ENCODE results near the gene TMEM25.

Gene TMEM25

GRCh38 chr11:118511601-118512000 lies 19.4 kb upstream of the TMEM25 start:
- TF ChIP-seq CTCF (IDR thresholded peaks at IDR 0.05; ENCODE audit: low read depth, low read length) (no peak), EZH2phosphoT487 (IDR thresholded peaks at IDR 0.05; ENCODE audit: low read depth) (no peak)
- H3K36me3 ChIP-seq (replicated peaks; ENCODE audit: low read depth, low read length), result peaks cover 64% of the 10 kb centered on the region

DNA sequence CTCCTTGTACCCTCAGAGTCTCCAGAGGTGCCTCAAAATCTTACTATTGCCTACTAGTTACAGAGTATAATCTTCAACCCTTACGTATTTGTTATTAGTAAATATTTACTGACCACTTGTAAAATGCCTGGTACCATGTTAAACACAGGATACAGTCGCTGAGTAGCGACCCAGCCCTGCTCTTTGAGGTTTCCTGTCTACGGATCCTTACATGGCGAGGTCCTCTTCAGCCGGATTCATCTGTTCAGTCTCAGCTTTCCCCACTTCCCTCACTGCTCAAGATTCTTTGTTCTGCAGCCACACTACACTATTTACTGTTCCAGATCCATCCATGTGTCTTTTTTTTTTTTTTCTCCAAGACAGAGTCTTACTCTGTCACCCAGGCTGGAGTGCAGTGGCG lies 16.9 kb upstream of the TMEM25 start:
- Histone ChIP-seq H3K79me2 (ENCODE audit: low read length) (no peaks in the 10 kb centered on the region), H3K27ac (ENCODE audit: low read length) (no peak overlapping the region), H3K4me3 (ENCODE audit: low read length) (no peak overlapping the region), H3K9ac (ENCODE audit: low read length) (no peak overlapping the region), H3K9me3 (ENCODE audit: insufficient read depth, low read length) (no peaks in the 10 kb centered on the region), H3K27me3 (ENCODE audit: low read depth, low read length) (no peaks in the 10 kb centered on the region), H3K4me2 (ENCODE audit: low read length) (no peak overlapping the region), H3K36me3 (replicated peaks; ENCODE audit: low read depth, low read length) (peaks cover 55% of the 10 kb centered on the region), H3K4me1 (ENCODE audit: low read length) (no peaks in the 10 kb centered on the region), H2AFZ (ENCODE audit: low read depth, low read length) (no peak overlapping the region), H4K20me1 (ENCODE audit: insufficient read depth, low read length) (no peaks in the 10 kb centered on the region)
- no peak for TF ChIP-seq EZH2phosphoT487 (IDR thresholded peaks at IDR 0.05; ENCODE audit: low read depth)
- no peak for TF ChIP-seq CTCF (IDR thresholded peaks at IDR 0.05; ENCODE audit: low read depth, low read length)

More at GRCh38 chr11:118511601-118512000, 19.4 kb upstream of the TMEM25 start:
- no peaks in the 10 kb centered on the region for H3K79me2 ChIP-seq (ENCODE audit: low read length)
- H3K9me3 ChIP-seq (ENCODE audit: insufficient read depth, low read length), result no peaks in the 10 kb centered on the region
- 0 out of 2 replicates have a peak, but pooled peaks cover under 1% of the 10 kb centered on the region for H4K20me1 ChIP-seq (ENCODE audit: insufficient read depth, low read length)
- H3K9ac ChIP-seq (ENCODE audit: low read length), result no peak overlapping the region
- H2AFZ ChIP-seq (ENCODE audit: low read depth, low read length), result no peak overlapping the region
- H3K27me3 ChIP-seq (ENCODE audit: low read depth, low read length), result no peaks in the 10 kb centered on the region
- no peak overlapping the region for H3K4me2 ChIP-seq (ENCODE audit: low read length)
- H3K27ac ChIP-seq (ENCODE audit: low read length), result no peak overlapping the region
- H3K4me3 ChIP-seq (ENCODE audit: low read length), result no peak overlapping the region
- H3K4me1 ChIP-seq (ENCODE audit: low read length), result peaks cover 2% of the 10 kb centered on the region

DNA sequence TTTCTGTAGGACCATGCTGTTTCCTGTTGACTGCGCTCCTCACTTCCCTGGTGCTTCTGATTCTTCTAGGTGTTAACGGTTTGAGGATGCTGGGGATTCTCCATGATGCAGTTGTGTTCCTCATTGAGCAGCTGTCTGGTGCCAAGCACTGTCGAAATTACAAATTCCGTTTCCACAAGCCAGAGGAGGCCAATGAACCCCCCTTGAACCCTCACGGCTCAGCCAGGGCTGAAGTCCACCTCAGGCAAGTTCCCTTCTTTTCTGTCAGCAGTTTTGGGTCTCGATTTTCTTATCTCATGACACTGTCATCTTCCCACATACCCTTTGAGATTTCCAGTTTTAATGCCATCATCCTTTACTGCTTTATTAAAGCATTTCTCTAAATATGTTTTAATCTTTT lies 11.4 kb upstream of the TMEM25 start:
- no peak overlapping the region for H3K4me3 ChIP-seq (ENCODE audit: low read length)
- H3K27me3 ChIP-seq (ENCODE audit: low read depth, low read length), result no peaks in the 10 kb centered on the region
- no peak for TF ChIP-seq CTCF (IDR thresholded peaks at IDR 0.05; ENCODE audit: low read depth, low read length)
- TF ChIP-seq EZH2phosphoT487 (IDR thresholded peaks at IDR 0.05; ENCODE audit: low read depth), result no peak
- no peak overlapping the region for H3K4me2 ChIP-seq (ENCODE audit: low read length)
- no peaks in the 10 kb centered on the region for H4K20me1 ChIP-seq (ENCODE audit: insufficient read depth, low read length)
- H3K4me1 ChIP-seq (ENCODE audit: low read length), result no peaks in the 10 kb centered on the region
- peaks cover 62% of the 10 kb centered on the region for H3K36me3 ChIP-seq (replicated peaks; ENCODE audit: low read depth, low read length)
- no peak overlapping the region for H2AFZ ChIP-seq (ENCODE audit: low read depth, low read length)
- H3K9me3 ChIP-seq (ENCODE audit: insufficient read depth, low read length), result no peaks in the 10 kb centered on the region
- H3K9ac ChIP-seq (ENCODE audit: low read length), result no peak overlapping the region
- H3K27ac ChIP-seq (ENCODE audit: low read length), result no peak overlapping the region
- no peaks in the 10 kb centered on the region for H3K79me2 ChIP-seq (ENCODE audit: low read length)

- Histone ChIP-seq H3K4me1 (ENCODE audit: low read length) (no peaks in the 10 kb centered on the region), H3K9me3 (ENCODE audit: insufficient read depth, low read length) (no peaks in the 10 kb centered on the region), H3K4me3 (ENCODE audit: low read length) (no peak overlapping the region), H3K4me2 (ENCODE audit: low read length) (no peak overlapping the region), H2AFZ (ENCODE audit: low read depth, low read length) (no peak overlapping the region), H3K27ac (ENCODE audit: low read length) (no peak overlapping the region), H4K20me1 (ENCODE audit: insufficient read depth, low read length) (no peaks in the 10 kb centered on the region), H3K9ac (ENCODE audit: low read length) (no peak overlapping the region), H3K79me2 (ENCODE audit: low read length) (no peaks in the 10 kb centered on the region), H3K27me3 (ENCODE audit: low read depth, low read length) (no peaks in the 10 kb centered on the region), H3K36me3 (replicated peaks; ENCODE audit: low read depth, low read length) (peaks cover 55% of the 10 kb centered on the region)
- TF ChIP-seq CTCF (IDR thresholded peaks at IDR 0.05; ENCODE audit: low read depth, low read length), result no peak
- no peak for TF ChIP-seq EZH2phosphoT487 (IDR thresholded peaks at IDR 0.05; ENCODE audit: low read depth)
These were observed 9.1 kb upstream of the TMEM25 start for GRCh38 chr11:118521892-118522311.

All from OCI-LY3 (cell line).